ENCODE results near the gene ZBTB40.

DNA sequence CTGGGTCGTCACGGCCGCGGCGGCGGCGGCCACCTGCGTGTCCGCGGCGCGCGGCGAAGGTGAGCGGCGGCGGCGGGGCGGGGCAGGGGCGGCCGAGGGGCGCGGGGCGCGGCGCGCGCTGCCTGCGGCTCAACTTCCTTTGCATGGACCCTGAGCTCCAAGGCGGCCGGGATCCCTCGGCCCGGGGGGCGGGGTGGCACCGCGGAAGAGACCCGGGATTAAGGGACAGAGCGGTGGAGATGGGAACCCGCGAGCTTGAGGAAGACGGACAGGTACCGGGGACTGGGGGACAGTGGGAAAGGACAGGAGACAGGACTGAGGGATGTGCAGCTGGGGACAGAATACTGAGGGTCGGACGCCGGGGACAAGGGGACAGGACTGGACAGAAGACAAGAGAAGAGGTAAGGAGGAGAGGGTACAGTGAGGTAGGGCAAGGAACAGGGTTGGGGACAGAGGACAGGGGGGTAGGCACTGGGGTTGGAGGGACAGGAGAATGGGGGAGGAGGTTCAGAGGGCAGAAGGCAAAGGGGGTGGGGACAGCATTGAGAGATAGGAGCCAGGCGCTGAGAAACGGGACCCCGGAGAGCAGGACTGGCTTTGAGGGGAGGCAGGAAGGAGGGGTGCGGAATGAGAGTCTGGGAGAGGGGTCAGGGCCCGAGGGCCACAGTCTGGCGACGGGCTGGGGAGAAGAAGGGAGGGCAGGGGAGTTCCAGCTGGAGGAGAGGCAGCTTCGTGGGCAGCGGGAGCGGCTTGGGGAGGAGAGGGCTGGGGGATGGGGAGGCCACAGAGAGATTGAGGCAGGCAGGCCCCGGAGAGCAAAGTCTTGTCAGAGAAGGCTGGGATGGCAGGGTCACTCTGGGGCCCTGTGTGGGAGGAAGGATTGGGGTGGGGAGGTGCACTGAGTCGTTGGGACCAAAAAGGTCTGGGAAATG is 112.3 kb downstream of the ZBTB40 start:
- TF ChIP-seq CTCF (IDR thresholded peaks at IDR 0.05; ENCODE audit: insufficient read depth, low read length, poor library complexity, severe bottlenecking): no peak
- no peak for TF ChIP-seq EZH2phosphoT487 (conservative IDR thresholded peaks at IDR 0.05; ENCODE audit: low read length)
